Measurements from ENCODE around the gene ALG5. TPM values are rescaled to one million over a fixed set of nuclear protein-coding genes. Genes with fewer than 3 reads are reported as not detected.

ALG5 gene
- total RNA-seq = 42.4 and 51.0 TPM in 2 replicates

GRCh38 chr13:36999054-36999714 lies at the start of gene ALG5:
Gene ALG5 (minus strand): TSS chr13:36999340. CDS start chr13:36999300, 40 bp downstream.

GRCh38 chr13:36919833-36920615 lies 79.1 kb downstream of the ALG5 start, which contains the start of gene SMAD9:
Gene SMAD9 (minus strand): TSS chr13:36920238. CDS start chr13:36879689, 40,549 bp downstream.

Other genes starting within 250 kb of the ALG5 start
- 1.9 and 2.3 TPM in 2 replicates for gene RFXAP, start 180.1 kb downstream of the ALG5 start, total RNA-seq
- gene SMAD9, start 79.1 kb downstream of the ALG5 start, total RNA-seq = 2.1 and 3.1 TPM in 2 replicates
- gene EXOSC8, start 1.4 kb upstream of the ALG5 start, total RNA-seq = 30.4 and 68.0 TPM in 2 replicates
- 50.5 and 56.8 TPM in 2 replicates for gene SUPT20H, start 60.3 kb upstream of the ALG5 start, total RNA-seq
- gene CSNK1A1L, start 106.3 kb upstream of the ALG5 start, total RNA-seq = not detected in 2 replicates

All from uterine smooth muscle cell (primary cell).